NCI-H2107 (cell line): Measurements from ENCODE around the gene MCF2.

Experiments
- DNase-seq: peaks from one replicate; lab custom pipeline; 2025; lab: John Stamatoyannopoulos, UW

Gene MCF2

GRCh38 chrX:139585613-139586012 lies 122.4 kb downstream of the MCF2 start:
- DNase-seq, result no peak

GRCh38 chrX:139581068-139581467 lies 126.9 kb downstream of the MCF2 start:
- DNase-seq, result no peak

GRCh38 chrX:139566981-139567380 lies 141.0 kb downstream of the MCF2 start:
- no peak for DNase-seq

DNA sequence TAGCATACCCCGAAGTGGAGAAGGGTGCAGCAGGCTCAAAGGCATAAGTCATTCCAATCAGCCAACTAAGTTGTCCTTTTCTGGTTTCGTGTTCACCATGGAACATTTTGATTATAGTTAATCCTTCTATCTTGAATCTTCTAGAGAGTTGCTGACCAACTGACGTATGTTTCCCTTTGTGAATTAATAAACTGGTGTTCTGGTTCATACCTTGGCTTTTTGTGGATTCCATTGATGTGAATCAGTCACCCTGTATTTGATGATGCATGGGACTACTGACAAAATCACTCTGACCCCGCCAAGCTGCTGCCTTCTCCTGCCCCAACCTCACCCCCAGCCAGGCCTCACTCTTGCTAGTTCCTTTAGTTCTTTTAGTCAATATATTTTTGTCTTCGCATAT lies 144.7 kb downstream of the MCF2 start:
- no peak for DNase-seq

DNA sequence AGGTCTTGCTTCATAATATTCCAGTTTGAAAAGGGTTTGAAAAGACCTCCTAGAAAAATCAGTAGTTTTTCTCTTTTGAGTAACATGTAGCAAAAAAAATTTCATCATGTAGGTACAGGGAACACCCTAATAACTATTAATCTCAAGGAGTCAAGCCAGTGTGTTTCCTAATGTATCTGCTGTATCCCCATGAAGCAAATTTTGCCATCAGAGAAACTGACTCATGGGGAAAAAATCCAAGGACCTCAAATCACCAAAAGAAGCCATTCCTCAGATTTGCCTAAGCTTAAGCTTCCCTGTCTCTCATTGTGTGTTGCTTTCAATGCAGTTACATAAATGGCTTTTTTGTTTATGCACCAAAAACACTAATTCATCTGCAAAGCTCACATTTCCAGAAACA lies 147.7 kb downstream of the MCF2 start:
- DNase-seq, result no peak

GRCh38 chrX:139559383-139560042 lies 148.5 kb downstream of the MCF2 start:
- DNase-seq, result no peak

DNA sequence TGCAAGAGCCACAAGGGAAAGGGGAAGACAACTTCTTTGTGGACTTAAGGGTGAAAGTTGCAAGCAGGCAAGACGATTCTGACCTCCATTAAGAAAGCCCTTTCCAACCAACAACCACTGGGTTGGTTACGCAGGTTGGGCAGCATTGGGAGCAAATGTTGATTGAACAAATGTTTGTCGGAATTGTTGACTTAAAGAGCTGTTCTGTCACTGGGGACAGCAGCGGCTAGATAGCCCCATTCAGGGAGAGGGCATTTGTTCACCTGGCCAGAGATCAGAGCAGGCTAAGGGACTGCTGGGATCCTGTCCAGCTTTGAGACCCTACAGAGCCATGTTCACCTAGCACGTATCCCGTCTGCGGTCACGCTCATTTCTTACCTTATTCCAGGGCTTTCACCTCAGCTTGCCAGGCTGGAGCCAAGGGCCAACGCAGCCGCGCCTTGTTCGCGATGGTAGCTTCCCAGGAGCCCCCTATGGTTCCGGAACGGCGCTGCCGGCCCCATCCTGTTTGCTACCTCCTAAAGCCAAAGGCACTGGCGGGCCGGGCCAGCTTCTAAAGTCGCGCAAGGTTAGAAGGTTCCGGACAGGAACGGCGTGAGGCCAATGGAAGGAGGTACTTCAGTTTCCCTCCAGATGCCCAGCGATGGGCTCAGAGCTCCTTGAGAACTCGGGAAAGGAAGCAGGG lies 152.8 kb downstream of the MCF2 start:
- no peak for DNase-seq

DNA sequence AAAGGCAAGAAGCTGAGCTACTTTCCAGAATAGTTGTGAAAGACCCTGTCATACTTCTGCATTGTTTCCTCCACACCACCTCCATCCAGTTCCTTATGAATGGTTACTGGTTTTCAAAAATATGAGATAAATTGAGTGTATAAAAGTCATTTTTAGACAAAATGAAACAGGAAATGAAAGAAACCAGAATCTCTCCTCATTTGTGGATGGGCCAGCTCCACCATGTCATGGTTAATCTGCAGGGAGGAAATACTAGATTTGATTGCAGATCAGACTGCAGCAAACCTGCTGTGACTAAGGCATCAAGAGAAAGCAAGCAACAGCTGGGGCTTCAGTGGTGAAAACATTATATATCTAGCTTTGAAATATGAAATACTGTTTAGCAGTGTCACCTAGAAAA lies 153.6 kb downstream of the MCF2 start:
- DNase-seq, result no peak

DNA sequence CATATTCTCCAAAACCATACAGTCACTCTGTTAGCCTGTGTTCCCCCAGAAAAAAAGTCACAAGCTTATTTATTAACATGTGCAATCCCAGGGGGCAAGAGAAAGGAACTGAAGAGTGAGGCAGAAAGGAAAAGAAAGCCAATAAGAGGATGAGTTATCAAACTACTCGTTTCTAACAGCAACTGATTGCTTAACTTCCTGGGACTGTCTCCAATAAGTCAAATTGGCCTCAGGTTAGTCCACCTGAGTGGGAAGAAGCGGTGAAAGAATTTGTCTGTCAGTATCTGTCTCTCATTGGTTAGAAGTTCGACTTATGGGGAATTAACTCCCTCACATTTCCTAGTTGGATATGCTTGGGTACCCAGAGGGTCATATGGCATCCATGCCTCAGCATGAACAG lies 163.4 kb downstream of the MCF2 start:
- no peak for DNase-seq

- DNase-seq, result no peak
These were observed 164.0 kb downstream of the MCF2 start for GRCh38 chrX:139543920-139544319.

GRCh38 chrX:139542652-139543051 lies 165.3 kb downstream of the MCF2 start:
- no peak for DNase-seq

- DNase-seq, result no peak
These were observed 168.8 kb downstream of the MCF2 start for GRCh38 chrX:139538907-139539790.

GRCh38 chrX:139533444-139533843 lies 174.5 kb downstream of the MCF2 start:
- no peak for DNase-seq

DNA sequence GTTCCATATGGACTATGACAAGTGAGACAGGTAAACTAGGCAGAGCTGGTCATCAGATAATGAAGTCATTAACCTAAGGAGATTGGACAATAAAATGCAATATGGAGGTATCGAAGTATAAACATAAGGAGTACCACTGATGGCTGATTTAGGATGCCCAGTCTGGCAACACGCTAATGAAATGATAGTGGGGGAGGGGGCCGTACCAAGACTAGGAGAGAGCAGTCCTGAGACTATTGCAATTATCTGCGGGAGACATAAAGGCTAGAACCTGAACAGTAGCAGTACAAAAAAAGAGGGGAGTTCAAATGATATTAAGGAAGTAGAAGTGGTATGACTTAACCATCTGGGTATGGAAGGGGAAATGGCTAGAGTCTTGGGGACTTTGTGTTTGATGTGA lies 175.1 kb downstream of the MCF2 start:
- no peak for DNase-seq
